ENCODE measurements around the gene DMD.

- no peak for TF ChIP-seq CTCF (conservative IDR thresholded peaks at IDR 0.05 in 1 of 2, IDR thresholded peaks at IDR 0.05 in 1 of 2; ENCODE audit: low read depth in 1 of 2, low read length in 2 of 2)
- no peak for TF ChIP-seq EZH2 (IDR thresholded peaks at IDR 0.05; ENCODE audit: low read length, missing control alignments)
These were observed 2117.7 kb downstream of the DMD start for GRCh38 chrX:31093639-31093975.
